Karpas-422 (cell line): Measurements from ENCODE around the gene PCDHGA1. TPM values are rescaled to one million over a fixed set of nuclear protein-coding genes. Genes with fewer than 3 reads are reported as not detected.
"Not testable (repeated sequence)": the region's sequence is repeated elsewhere in the genome, so short reads cannot be mapped to it uniquely, and the experiment has no call there.

Experiments used
- DNase-seq: peaks from one replicate; pipeline ENCODE4 v3.0.0-alpha.2; 2015
- H2AFZ ChIP-seq: fragments of 200-600 bp; sonication (generic); 2 replicates; pipeline ENCODE4 v1.6.1; 2014; ENCODE audit warnings: antibody characterized with exemption, low read length, mixed read lengths
- H3K27ac ChIP-seq: fragments of 200-600 bp; sonication (generic); 2 replicates; pipeline ENCODE4 v1.5.1; 2014; ENCODE audit warnings: mild to moderate bottlenecking, low read length, moderate library complexity
- H3K27me3 ChIP-seq: fragments of 200-600 bp; sonication (generic); 2 replicates; pipeline ENCODE4 v1.6.1; 2014; ENCODE audit warnings: low read length, mixed read lengths
- H3K36me3 ChIP-seq: fragments of 200-600 bp; sonication (generic); 2 replicates; pipeline ENCODE4 v1.6.1; 2014; ENCODE audit warnings: low read length, mixed read lengths; ENCODE audit not compliant: insufficient read depth
- H3K4me1 ChIP-seq: fragments of 200-600 bp; sonication (generic); 2 replicates; pipeline ENCODE4 v1.6.1; 2014; ENCODE audit warnings: mild to moderate bottlenecking, low read length, mixed read lengths
- H3K4me2 ChIP-seq: fragments of 200-600 bp; sonication (generic); 2 replicates; pipeline ENCODE4 v1.6.1; 2014; ENCODE audit warnings: low read length, low read depth, mild to moderate bottlenecking; ENCODE audit not compliant: poor library complexity, severe bottlenecking
- H3K4me3 ChIP-seq: fragments of 200-600 bp; sonication (generic); 2 replicates; pipeline ENCODE4 v1.5.1; 2014; ENCODE audit warnings: mild to moderate bottlenecking, antibody characterized with exemption, low read length, mixed read lengths
- H3K79me2 ChIP-seq: fragments of 200-600 bp; sonication (generic); 2 replicates; pipeline ENCODE4 v1.6.1; 2014; ENCODE audit warnings: mild to moderate bottlenecking, low read length, mixed read lengths
- H3K9ac ChIP-seq: fragments of 200-600 bp; sonication (generic); 2 replicates; pipeline ENCODE4 v1.6.0; 2014; ENCODE audit warnings: low read length
- H3K9me2 ChIP-seq: fragments of 200-600 bp; sonication (generic), shearing (Covaris generic); replicated peaks from 2 replicates; pipeline ENCODE4 v1.6.0; 2014; ENCODE audit warnings: mild to moderate bottlenecking, low read length, moderate library complexity; ENCODE audit not compliant: insufficient read depth
- H3K9me3 ChIP-seq: fragments of 300-700, 200-600 bp; sonication (generic); 2 replicates; pipeline ENCODE4 v1.6.1; 2014; ENCODE audit warnings: low read length, mixed read lengths
- H4K20me1 ChIP-seq: fragments of 200-600 bp; sonication (generic); 2 replicates; pipeline ENCODE4 v1.6.1; 2014; ENCODE audit warnings: mild to moderate bottlenecking, antibody characterized with exemption, low read length, low read depth; ENCODE audit not compliant: insufficient read depth
- total RNA-seq: library from RNA; depleted of rRNA; stranded (reverse); fragments of >200 nt; shearing (Covaris generic); gene quantifications from 2 replicates; pipeline ENCODE4 v1.2.3, GENCODE V29; 2014; ENCODE audit warnings: low replicate concordance; rRNA removed

The PCDHGA1 gene
- 0.48 and 1.2 TPM in 2 replicates for total RNA-seq

DNA sequence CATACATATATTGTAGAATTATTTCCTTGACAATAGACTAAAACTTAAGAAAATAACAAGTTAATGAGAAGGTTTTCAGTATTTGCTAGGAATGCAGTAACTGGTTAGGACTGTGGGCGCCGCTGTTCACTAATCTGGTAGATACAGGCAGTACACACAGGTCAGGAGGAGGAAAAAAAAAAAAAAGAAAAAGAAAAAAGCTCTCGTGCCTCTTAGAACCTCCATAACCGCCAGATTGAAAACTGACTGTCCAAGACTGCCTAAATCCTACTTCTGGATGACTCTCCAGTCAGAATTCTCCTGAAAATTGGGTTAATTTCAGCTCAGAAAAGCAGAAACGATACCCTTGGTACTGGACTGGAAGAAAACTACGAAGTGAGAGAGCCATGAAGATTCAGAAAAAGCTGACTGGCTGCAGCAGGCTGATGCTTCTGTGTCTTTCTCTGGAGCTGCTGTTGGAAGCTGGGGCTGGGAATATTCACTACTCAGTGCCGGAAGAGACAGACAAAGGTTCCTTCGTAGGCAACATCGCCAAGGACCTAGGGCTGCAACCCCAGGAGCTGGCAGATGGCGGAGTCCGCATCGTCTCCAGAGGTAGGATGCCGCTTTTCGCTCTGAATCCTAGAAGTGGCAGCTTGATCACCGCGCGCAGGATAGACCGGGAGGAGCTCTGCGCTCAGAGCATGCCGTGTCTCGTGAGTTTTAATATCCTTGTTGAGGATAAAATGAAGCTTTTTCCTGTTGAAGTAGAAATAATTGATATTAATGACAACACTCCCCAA lies at the start of gene PCDHGA1:
Gene PCDHGA1 (plus strand): TSS at position 216 of the 782 bp plus-strand sequence.
- Histone ChIP-seq H3K4me1 (peaks cover 28% of the 10 kb centered on the region), H2AFZ (peak within 1 kb of the TSS; percentile 46), H3K9me3 (no peaks in the 10 kb centered on the region), H3K4me3 (peak within 1 kb of the TSS; percentile 46), H3K4me2 (peak within 1 kb of the TSS; percentile 58), H3K9ac (peak within 1 kb of the TSS; percentile 62), H3K27me3 (no peaks in the 10 kb centered on the region), H3K36me3 (no peaks in the 10 kb centered on the region), H4K20me1 (no peaks in the 10 kb centered on the region), H3K9me2 (no peaks in the 10 kb centered on the region), H3K27ac (no peak within 1 kb of the TSS), H3K79me2 (no peaks in the 10 kb centered on the region)
- peak; percentile 89 for DNase-seq

DNA sequence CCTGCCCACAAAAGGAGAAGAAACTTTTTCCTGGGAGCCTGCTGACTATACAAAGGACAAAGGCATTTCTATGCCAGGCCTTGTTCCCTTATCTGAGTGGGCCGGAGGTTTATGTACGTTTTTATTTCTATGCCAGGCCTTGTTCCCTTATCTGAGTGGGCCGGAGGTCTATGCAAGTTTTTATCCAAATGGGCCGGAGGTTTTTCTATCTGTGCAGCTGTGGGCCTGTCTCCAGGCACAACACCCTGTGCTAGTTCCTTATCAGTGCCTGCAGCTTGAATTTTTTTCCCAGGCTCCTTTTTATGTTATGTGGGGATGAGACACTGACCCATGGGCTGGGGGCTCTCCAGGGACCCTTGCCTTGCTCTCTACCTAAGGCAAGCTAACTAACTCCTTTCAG lies 31.9 kb upstream of the PCDHGA1 start:
- Histone ChIP-seq H4K20me1 (no peaks in the 10 kb centered on the region), H3K79me2 (peaks cover 57% of the 10 kb centered on the region), H3K27me3 (no peaks in the 10 kb centered on the region), H3K9me3 (peaks cover 24% of the 10 kb centered on the region), H3K4me3 (no peak overlapping the region), H3K9me2 (no peaks in the 10 kb centered on the region), H2AFZ (no peak overlapping the region), H3K27ac (no peak overlapping the region), H3K4me1 (no peaks in the 10 kb centered on the region), H3K9ac (no peak overlapping the region), H3K4me2 (no peak overlapping the region), H3K36me3 (no peaks in the 10 kb centered on the region)
- no peak for DNase-seq

DNA sequence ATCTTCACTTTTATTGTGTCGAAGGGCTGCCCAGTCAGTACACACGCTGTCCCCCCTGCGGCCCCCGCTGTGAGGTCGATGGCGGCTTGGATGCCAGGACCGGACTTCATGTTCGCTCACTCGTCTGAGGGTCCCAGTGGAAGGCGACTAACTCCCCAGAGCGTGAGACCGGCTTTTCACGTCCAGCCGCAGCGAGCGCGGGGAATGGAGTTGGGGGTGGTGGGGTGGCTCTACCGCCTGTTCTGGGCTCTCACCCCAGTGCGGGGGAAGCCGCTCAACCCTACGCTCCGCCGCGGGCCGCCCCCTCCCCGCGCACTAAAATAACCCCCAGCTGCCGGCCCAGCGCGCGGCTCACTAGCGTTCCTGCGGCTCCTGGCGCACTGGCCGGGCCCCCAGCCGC lies 26.6 kb upstream of the PCDHGA1 start, which contains the start of gene SLC25A2:
Gene SLC25A2 (minus strand): TSS at position 294 of the 400 bp plus-strand sequence. CDS start 184 bp downstream, at position 110.
- H3K9me3 ChIP-seq: peaks cover 41% of the 10 kb centered on the region

DNA sequence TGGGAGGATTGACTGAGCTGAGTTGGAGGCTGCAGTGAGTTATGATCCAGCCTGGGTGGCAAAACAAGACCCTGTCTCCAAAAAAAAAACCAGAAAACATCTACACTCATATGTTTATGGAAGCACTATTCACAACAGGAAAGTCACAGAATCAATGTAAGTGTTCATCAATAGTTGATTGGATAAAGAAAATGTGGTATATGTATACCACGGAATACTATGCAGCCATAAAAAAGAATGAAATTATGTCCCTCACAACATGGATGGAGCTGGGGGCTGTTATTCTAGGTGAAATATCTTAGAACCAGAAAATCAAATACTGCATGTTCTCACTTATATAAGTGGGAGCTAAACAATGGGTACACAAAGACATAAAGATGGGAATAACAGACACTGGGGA lies 23.7 kb upstream of the PCDHGA1 start:
- Histone ChIP-seq H2AFZ (no peak overlapping the region), H3K79me2 (peaks cover 64% of the 10 kb centered on the region), H3K9me2 (no peaks in the 10 kb centered on the region), H3K36me3 (no peaks in the 10 kb centered on the region), H3K4me2 (no peak overlapping the region), H3K4me1 (no peaks in the 10 kb centered on the region), H3K9me3 (peaks cover 44% of the 10 kb centered on the region), H3K4me3 (no peak overlapping the region), H3K27me3 (no peaks in the 10 kb centered on the region), H3K9ac (no peak overlapping the region), H4K20me1 (no peaks in the 10 kb centered on the region), H3K27ac (no peak overlapping the region)
- no peak for DNase-seq

More for the DNA sequence above, 26.6 kb upstream of the PCDHGA1 start, which contains the start of gene SLC25A2:
- Histone ChIP-seq H3K27me3 (no peaks in the 10 kb centered on the region), H3K9ac (no peak within 1 kb of the TSS), H4K20me1 (no peaks in the 10 kb centered on the region), H3K79me2 (peaks cover 66% of the 10 kb centered on the region), H3K4me3 (no peak within 1 kb of the TSS), H2AFZ (no peak within 1 kb of the TSS), H3K27ac (no peak within 1 kb of the TSS), H3K4me1 (no peaks in the 10 kb centered on the region), H3K9me2 (no peaks in the 10 kb centered on the region), H3K4me2 (no peak within 1 kb of the TSS), H3K36me3 (no peaks in the 10 kb centered on the region)
- no peak for DNase-seq

DNA sequence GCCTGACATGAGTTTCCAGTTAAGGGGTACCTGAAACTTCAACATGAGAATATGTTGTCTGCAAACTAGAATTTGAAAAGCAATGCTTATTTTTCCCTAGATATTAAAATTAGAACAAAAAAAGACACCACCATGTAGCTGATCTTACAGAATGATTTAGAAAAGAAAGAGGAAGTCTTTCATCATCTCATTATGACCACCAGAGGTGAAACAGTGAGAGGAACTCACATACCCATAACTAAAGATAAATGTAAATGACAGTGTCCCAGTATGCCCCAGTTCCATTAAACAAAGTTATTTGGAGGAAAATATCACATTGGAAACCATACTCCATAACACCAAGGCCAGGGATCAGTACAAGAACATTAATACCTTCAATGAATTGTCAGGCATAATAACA lies 16.6 kb upstream of the PCDHGA1 start:
- H3K9me2 ChIP-seq: no peaks in the 10 kb centered on the region
- H3K36me3 ChIP-seq: peaks cover 46% of the 10 kb centered on the region
- no peaks in the 10 kb centered on the region for H4K20me1 ChIP-seq
- no peak overlapping the region for H3K4me2 ChIP-seq
- H3K79me2 ChIP-seq: peaks cover 76% of the 10 kb centered on the region
- H2AFZ ChIP-seq: no peak overlapping the region
- no peak for DNase-seq
- H3K27ac ChIP-seq: no peak overlapping the region
- H3K9me3 ChIP-seq: peaks cover 52% of the 10 kb centered on the region
- H3K4me3 ChIP-seq: no peak overlapping the region
- no peak overlapping the region for H3K9ac ChIP-seq
- H3K4me1 ChIP-seq: no peaks in the 10 kb centered on the region
- H3K27me3 ChIP-seq: no peaks in the 10 kb centered on the region

DNA sequence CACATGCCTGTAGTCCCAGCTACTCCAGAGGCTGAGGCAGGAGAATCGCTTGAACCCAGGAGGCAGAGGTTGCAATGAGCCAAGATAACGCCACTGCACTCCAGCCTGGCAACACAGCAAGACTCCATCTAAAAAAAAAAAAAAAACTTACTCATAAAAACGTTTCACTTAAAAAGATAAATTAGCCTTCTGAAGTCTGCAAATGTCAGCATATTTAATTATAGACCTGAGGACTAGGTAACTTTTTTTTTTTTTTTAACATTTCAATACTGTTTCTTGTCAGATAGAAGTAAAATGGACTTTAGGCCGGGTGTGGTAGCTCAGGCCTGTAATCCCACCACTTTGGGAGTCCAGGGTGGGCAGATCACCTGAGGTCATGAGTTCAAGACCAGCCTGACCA lies 13.4 kb upstream of the PCDHGA1 start:
- H3K4me3 ChIP-seq, H3K9me2 ChIP-seq, H3K4me2 ChIP-seq, DNase-seq, H2AFZ ChIP-seq, H3K9ac ChIP-seq, H3K27ac ChIP-seq, H3K27me3 ChIP-seq, H4K20me1 ChIP-seq: not testable (repeated sequence)
- Histone ChIP-seq H3K4me1 (peaks cover 13% of the 10 kb centered on the region), H3K36me3 (peaks cover 61% of the 10 kb centered on the region), H3K9me3 (peaks cover 54% of the 10 kb centered on the region), H3K79me2 (peaks cover 77% of the 10 kb centered on the region)

DNA sequence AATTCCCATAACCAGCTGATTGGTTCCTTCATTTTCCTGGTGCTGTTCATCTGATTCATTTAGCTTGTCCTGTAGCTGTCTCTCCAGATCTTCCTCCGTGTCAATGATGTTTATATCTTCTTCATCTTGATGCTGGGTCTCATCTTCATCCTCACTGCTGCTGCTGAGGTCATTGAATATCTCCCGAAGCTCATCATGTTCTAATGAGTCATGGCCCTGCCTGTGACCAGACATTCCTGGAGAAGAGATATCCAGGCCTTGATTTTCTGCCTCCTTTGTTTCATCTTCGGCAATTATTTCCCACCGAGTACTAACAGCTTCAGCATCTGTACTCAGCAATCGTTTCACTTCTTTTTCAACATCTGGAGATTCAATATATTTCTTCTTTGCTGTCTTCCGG lies 11.1 kb upstream of the PCDHGA1 start:
- no peak for DNase-seq
- Histone ChIP-seq H3K27ac (no peak overlapping the region), H3K9ac (no peak overlapping the region), H3K27me3 (no peaks in the 10 kb centered on the region), H3K36me3 (peaks cover 45% of the 10 kb centered on the region), H4K20me1 (no peaks in the 10 kb centered on the region), H3K79me2 (peaks cover 56% of the 10 kb centered on the region), H3K4me3 (peak overlapping the region; percentile 90), H2AFZ (no peak overlapping the region), H3K4me2 (no peak overlapping the region), H3K9me3 (peaks cover 50% of the 10 kb centered on the region), H3K4me1 (peaks cover 13% of the 10 kb centered on the region), H3K9me2 (no peaks in the 10 kb centered on the region)

DNA sequence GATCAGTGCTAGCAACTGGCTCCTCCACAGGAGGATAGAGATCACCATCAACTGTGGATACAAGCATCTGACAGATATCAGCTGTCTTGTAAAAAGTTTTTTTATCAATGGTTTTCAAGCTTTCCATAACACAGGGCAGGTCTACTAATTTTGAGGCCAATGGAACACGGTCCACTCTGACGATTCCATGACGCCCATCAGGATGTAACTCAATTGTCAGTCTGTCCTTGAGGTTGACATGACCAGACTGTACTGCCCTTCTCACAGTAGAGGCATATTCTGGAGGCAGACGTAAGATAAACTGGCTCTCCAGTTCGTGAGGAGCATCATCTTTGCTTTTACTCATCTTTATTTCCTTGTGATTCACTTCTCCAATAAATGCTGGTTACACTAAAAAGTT lies 10.6 kb upstream of the PCDHGA1 start:
- peaks cover 13% of the 10 kb centered on the region for H3K4me1 ChIP-seq
- H2AFZ ChIP-seq: no peak overlapping the region
- no peaks in the 10 kb centered on the region for H3K27me3 ChIP-seq
- H3K4me2 ChIP-seq: peak overlapping the region; percentile 71
- no peak overlapping the region for H3K9ac ChIP-seq
- no peak overlapping the region for H3K27ac ChIP-seq
- H3K36me3 ChIP-seq: peaks cover 44% of the 10 kb centered on the region
- H3K4me3 ChIP-seq: peak overlapping the region; percentile 90
- DNase-seq: no peak
- peaks cover 49% of the 10 kb centered on the region for H3K9me3 ChIP-seq
- peaks cover 53% of the 10 kb centered on the region for H3K79me2 ChIP-seq
- H4K20me1 ChIP-seq: no peaks in the 10 kb centered on the region
- no peaks in the 10 kb centered on the region for H3K9me2 ChIP-seq
